ENCODE data around the gene FOXQ1. TPM values are rescaled to one million over a fixed set of nuclear protein-coding genes. Genes with fewer than 3 reads are reported as not detected.

Gene FOXQ1
- total RNA-seq = 1 to 10 TPM in 1 of 4 donors, not detected in 3; 1.6 TPM

DNA sequence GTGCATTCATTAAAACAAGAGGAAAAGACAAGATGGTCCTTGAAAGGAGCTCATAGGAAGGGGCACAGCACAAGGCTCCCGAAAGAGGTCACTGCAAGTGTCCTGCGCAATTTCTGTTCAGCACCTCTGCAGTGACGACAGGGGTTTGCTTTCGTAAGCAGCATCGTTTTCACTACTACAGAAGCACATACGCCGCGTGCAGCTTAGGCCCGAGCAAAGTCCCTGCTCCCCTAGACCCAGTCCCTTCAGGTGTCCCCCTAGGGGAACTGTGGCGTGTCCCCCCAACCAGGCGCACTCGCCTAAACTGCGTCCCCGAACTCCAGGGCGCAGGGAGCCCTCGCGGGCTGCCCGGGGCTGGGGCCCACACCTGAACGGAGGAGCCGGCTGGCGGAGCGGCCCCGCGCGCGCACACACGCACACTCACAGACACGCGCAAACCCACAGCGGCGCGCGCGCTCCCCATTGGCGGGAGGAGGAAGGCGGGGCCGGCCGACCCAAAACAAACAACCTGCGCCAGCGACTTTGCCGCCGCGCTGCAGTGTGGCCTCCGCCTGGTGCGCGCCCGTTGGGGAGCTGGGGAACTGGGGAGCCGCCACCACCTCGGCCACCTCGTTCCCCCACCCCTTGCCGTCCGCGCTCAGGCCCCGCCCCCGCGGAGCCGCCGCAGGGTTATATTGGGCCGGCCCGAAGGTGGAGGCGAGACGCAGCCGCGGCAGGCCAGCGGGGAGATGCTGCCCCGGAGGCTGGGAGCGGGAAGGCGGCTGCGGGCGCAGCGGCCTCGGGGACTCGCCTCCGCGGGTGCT, at the start of gene FOXQ1:
FOXQ1 (plus strand) TSS at position 699 of the 803 bp plus-strand sequence. CDS start 607 bp downstream, outside the sequence.
- Histone ChIP-seq H3K27me3 (peaks cover 82% of the 10 kb centered on the region), H3K4me3 (peak within 1 kb of the TSS; percentile 23 to 51 (median 34)), H3K27ac (peak within 1 kb of the TSS; percentile 31 to 67 (median 45)), H3K36me3 (no peaks in the 10 kb centered on the region), H3K9me3 (no peaks in the 10 kb centered on the region), H3K4me1 (peaks cover 0 to 44% (median 34%) of the 10 kb centered on the region in 4 donors)
- WGBS, 2 donors (ENCODE audit: low coverage in 1 of 2) = 6% methylated on average over 46 of the region's 75 CpGs; no CpG with 5 or more reads in 1 of the 2 donors
- intact Hi-C loops (cut with DNase I; ENCODE audit: low total_unique reads) = no loop called here
- in situ Hi-C loops (cut with MboI; ENCODE audit: low pct_ligation_motif_present in 1 of 4, low pct_unique_long_range_greater_than_20kb in 1 of 4, low sequenced_read_pairs in 3 of 4) = no loop called here
- DNase-seq = peak; percentile 77
- TF ChIP-seq POLR2A (IDR thresholded peaks at IDR 0.05) = peak; percentile 57
- TF ChIP-seq CTCF (IDR thresholded peaks at IDR 0.05) = no peak
- no peak for TF ChIP-seq EP300 (IDR thresholded peaks at IDR 0.05; ENCODE audit: low read depth)
- TF ChIP-seq POLR2AphosphoS5 (IDR thresholded peaks at IDR 0.05) = peak in 2 of 3 donors; percentile 60 to 76

DNA sequence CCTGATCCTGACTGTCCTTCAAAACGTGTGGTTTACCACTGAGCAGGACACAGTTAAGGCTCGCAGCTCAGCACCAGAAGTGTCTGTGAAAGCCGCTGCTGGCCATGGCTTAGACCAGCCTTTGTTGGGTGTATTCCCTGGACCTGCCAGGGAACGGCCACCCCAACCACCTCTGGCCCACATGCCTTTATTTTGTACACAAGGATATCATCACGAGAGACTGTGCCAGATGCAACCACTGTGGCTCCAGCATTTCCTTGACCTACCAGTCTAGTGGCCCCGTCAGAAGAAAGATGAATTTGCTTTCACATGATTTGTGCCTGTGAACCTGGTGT, 49.2 kb upstream of the FOXQ1 start:
- 85 to 90% methylated on average over 2 to 6 of the region's 6 CpGs for WGBS, 2 donors (ENCODE audit: low coverage in 1 of 2)
- no peak for TF ChIP-seq POLR2AphosphoS5 (IDR thresholded peaks at IDR 0.05)
- TF ChIP-seq POLR2A (IDR thresholded peaks at IDR 0.05) = no peak
- TF ChIP-seq EP300 (IDR thresholded peaks at IDR 0.05; ENCODE audit: low read depth) = no peak
- TF ChIP-seq CTCF (IDR thresholded peaks at IDR 0.05) = no peak
- in situ Hi-C loops (cut with MboI; ENCODE audit: low pct_ligation_motif_present in 1 of 4, low pct_unique_long_range_greater_than_20kb in 1 of 4, low sequenced_read_pairs in 3 of 4) = no loop called here

GRCh38 chr6:1263039-1263849, 48.7 kb upstream of the FOXQ1 start:
- TF ChIP-seq POLR2A (IDR thresholded peaks at IDR 0.05) = no peak
- TF ChIP-seq CTCF (IDR thresholded peaks at IDR 0.05) = no peak
- no peak for TF ChIP-seq POLR2AphosphoS5 (IDR thresholded peaks at IDR 0.05)
- no peak for TF ChIP-seq EP300 (IDR thresholded peaks at IDR 0.05; ENCODE audit: low read depth)
- WGBS, 2 donors (ENCODE audit: low coverage in 1 of 2) = 83% methylated on average over 1 to 12 of the region's 12 CpGs
- no peaks in the 10 kb centered on the region for H3K4me1 ChIP-seq
- H3K27me3 ChIP-seq = no peaks in the 10 kb centered on the region
- intact Hi-C loops (cut with DNase I; ENCODE audit: low total_unique reads) (no loop called here), in situ Hi-C loops (cut with MboI; ENCODE audit: low pct_ligation_motif_present in 1 of 4, low pct_unique_long_range_greater_than_20kb in 1 of 4, low sequenced_read_pairs in 3 of 4) (no loop called here)
- no peaks in the 10 kb centered on the region for H3K36me3 ChIP-seq
- H3K4me3 ChIP-seq = no peak overlapping the region
- no peaks in the 10 kb centered on the region for H3K9me3 ChIP-seq
- no peak overlapping the region for H3K27ac ChIP-seq
- no peak for DNase-seq

More for the DNA sequence above, 49.2 kb upstream of the FOXQ1 start:
- H3K4me3 ChIP-seq = no peak overlapping the region
- no peak for DNase-seq
- no peaks in the 10 kb centered on the region for H3K4me1 ChIP-seq
- intact Hi-C loops (cut with DNase I; ENCODE audit: low total_unique reads) = no loop called here
- no peaks in the 10 kb centered on the region for H3K27me3 ChIP-seq
- H3K27ac ChIP-seq = no peak overlapping the region
- H3K36me3 ChIP-seq = no peaks in the 10 kb centered on the region
- H3K9me3 ChIP-seq = no peaks in the 10 kb centered on the region

DNA sequence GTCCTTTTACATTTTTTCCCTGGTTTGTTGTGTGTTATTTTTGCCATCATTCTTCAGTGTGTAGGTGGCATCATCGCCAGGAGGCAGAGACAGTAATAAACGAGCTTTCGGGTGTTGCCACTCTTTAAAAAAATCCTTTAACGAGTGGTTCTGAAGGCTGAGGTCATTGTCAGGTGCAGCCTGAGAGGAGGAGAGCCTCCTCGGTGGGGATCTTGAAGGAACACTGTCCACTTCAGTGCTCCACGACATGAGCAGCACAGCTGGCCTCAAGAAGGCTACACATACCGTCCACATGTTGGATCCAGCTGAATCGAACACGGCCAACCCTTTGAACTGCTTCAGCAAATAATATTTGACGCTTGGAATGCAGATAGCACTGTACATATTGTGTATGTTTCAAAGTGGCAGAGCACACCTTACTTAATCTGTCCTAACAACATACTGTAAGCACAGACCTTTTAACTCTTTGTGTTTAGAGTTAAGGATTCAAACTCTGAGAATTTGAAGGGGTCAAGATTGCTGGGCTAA, 48.0 kb upstream of the FOXQ1 start:
- H3K36me3 ChIP-seq = no peaks in the 10 kb centered on the region
- no peak overlapping the region for H3K27ac ChIP-seq
- no peaks in the 10 kb centered on the region for H3K4me1 ChIP-seq
- no peaks in the 10 kb centered on the region for H3K27me3 ChIP-seq
- no peak overlapping the region for H3K4me3 ChIP-seq
- no peak for DNase-seq
- in situ Hi-C loops (cut with MboI; ENCODE audit: low pct_ligation_motif_present in 1 of 4, low pct_unique_long_range_greater_than_20kb in 1 of 4, low sequenced_read_pairs in 3 of 4) = no loop called here
- intact Hi-C loops (cut with DNase I; ENCODE audit: low total_unique reads) = no loop called here
- no peaks in the 10 kb centered on the region for H3K9me3 ChIP-seq
- no peak for TF ChIP-seq POLR2A (IDR thresholded peaks at IDR 0.05)
- no peak for TF ChIP-seq CTCF (IDR thresholded peaks at IDR 0.05)
- TF ChIP-seq EP300 (IDR thresholded peaks at IDR 0.05; ENCODE audit: low read depth) = no peak
- no peak for TF ChIP-seq POLR2AphosphoS5 (IDR thresholded peaks at IDR 0.05)
- WGBS, 2 donors (ENCODE audit: low coverage in 1 of 2) = 84 to 93% methylated on average over 5 to 10 of the region's 10 CpGs

Data from transverse colon (tissue), 4 donors.